Measurements from ENCODE around the gene CKS1B. TPM values are rescaled to one million over a fixed set of nuclear protein-coding genes. Genes with fewer than 3 reads are reported as not detected.

CKS1B gene
- total and polyA plus RNA-seq, 7 experiments from 2014 or later = 8.4 to 105 (median 10.9) TPM

DNA sequence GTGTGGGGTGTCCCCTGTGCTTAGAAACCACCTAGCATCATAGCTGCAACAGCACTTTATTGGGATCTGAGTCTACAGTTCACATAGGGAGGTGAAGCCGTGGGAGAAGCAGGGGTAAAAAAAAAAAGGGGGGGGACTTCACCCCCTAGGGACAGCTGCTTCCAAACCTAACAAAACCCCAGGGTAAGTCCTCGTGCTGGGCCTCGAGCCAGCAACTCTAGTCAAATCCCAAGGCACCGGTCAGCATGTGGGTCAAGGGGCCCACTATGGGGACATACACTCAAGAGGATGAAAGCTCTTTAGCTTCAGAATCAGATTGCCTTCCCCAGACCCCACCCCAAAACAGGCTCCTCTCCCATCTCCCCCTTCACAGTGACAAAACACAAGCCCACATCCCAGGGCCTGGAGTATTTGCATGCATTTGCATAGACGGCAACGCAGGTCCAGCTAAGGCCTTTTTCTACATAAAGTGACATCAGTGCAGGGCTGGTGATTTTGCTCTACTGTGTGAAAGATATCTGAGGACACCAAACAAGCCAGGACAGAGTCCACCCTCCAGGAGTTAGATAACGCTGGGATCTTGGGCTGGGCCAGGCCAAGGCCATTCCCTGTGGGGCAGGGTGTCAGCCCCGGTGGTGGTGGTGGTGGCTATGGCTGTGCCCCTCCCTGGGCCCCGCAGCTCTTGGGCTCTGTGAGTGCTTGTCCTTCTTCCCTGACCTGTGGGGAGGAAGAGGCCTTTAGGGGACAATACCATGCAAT, 29.9 kb upstream of the CKS1B start:
- ChIA-PET POLR2A (interaction anchor here (0.7 to 2.5 kb wide), 5 partner anchors 8 to 73 kb away, joined by 3 to 6 read pairs (median 6); partner anchors contain the start of genes PMVK and PYGO2), CTCF (interaction anchor here (0.7 to 2.3 kb wide), 11 partner anchors 8 to 385 kb away, joined by 3 to 18 read pairs (median 3); partner anchors contain the start of gene PMVK)
- DNase-seq (no peak), ATAC-seq (no peak)
- Histone ChIP-seq H3K36me3 (ENCODE audit: control insufficient read depth in 2 of 3, insufficient read depth in 3 of 3, low read length in 3 of 3) (peaks cover 11 to 50% (median 20%) of the 10 kb centered on the region in 3 experiments), H3K27me3 (ENCODE audit: control insufficient read depth in 2 of 2, insufficient read depth in 2 of 2, low read length in 2 of 2) (no peaks in the 10 kb centered on the region), H3K4me1 (ENCODE audit: control insufficient read depth in 2 of 2, insufficient read depth in 2 of 2, low read length in 2 of 2) (peaks cover 38 to 42% of the 10 kb centered on the region in 2 donors), H3K9me3 (ENCODE audit: control insufficient read depth in 2 of 3, low read length in 3 of 3) (no peaks in the 10 kb centered on the region), H3K4me3 (ENCODE audit: low read length) (no peak overlapping the region), H3K27ac (ENCODE audit: low read depth, low read length) (peak overlapping the region; percentile 65)
- Mint-ChIP-seq H3K36me3 (peaks cover 0 to 16% (median 10%) of the 10 kb centered on the region in 5 donors), H3K27me3 (no peaks in the 10 kb centered on the region), H3K4me3 (no peak overlapping the region), H3K4me1 (peaks cover 38 to 57% (median 50%) of the 10 kb centered on the region in 7 donors), H3K27ac (peak overlapping the region in 8 of 9 donors; percentile 63 to 95 (median 88)), H3K9me3 (peaks cover 0 to 3% (median 0%) of the 10 kb centered on the region in 11 donors)
- intact Hi-C loops (cut with micrococcal nuclease) = loop anchor here in 1 of 2 donors (1.0 kb wide), 1 partner anchor 385 kb away; no protein-coding TSS in a partner anchor

DNA sequence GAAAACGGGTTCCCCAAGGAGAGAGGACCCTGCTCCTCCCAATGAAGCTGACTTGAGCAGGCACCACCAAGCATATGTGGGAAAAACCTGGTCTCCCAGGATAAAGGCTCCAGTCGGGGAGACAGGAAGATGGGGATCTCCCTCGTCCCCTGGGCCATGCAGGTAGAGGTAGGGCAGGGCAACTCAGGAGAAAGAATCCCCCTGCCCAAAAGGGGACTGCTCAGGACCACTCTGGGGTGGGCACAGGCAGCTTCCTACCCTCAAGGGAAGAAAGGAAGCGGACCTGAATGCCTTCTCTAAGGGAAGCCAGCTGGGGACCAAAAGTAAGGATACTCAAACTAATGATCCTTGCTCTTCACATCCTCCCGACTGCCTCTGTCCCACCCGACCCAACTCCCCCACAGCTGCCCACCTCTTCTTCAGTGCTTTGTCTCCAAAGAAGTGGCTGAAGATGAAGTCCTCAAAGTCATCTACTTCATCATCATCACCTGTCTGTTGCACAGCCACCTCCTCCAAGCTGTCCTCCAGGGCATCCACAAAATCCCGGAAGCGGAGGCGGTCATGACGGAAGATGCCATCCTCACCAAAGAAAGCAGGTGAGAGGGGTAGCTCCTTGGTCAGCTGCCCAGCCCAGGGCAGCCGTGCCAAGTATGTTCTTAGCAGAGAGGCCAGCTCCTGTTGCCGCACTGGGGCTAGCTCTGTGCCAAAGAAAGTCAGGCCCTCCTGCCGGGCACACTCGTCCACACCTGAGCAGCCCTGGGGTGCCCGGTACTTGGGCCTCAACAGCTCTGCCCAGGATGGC, 29.1 kb upstream of the CKS1B start:
- Mint-ChIP-seq H3K27ac (peak overlapping the region in 3 of 9 donors; percentile 31 to 88 (median 41)), H3K4me1 (peaks cover 37 to 54% (median 45%) of the 10 kb centered on the region in 7 donors), H3K36me3 (peaks cover 0 to 18% (median 10%) of the 10 kb centered on the region in 5 donors), H3K4me3 (no peak overlapping the region), H3K27me3 (no peaks in the 10 kb centered on the region), H3K9me3 (peaks cover 0 to 3% (median 0%) of the 10 kb centered on the region in 11 donors)
- intact Hi-C loops (cut with micrococcal nuclease) = no loop called here
- H3K27ac ChIP-seq (ENCODE audit: low read depth, low read length) = peak overlapping the region; percentile 65
- H3K4me3 ChIP-seq (ENCODE audit: low read length) = no peak overlapping the region
- DNase-seq (no peak), ATAC-seq (no peak)
- POLR2A ChIA-PET = interaction anchor here (0.5 to 2.5 kb wide), 8 partner anchors 8 to 1010 kb away, joined by 3 to 8 read pairs (median 4); partner anchors contain the start of genes PMVK and PYGO2
- H3K27me3 ChIP-seq (ENCODE audit: control insufficient read depth in 2 of 2, insufficient read depth in 2 of 2, low read length in 2 of 2) = no peaks in the 10 kb centered on the region
- H3K9me3 ChIP-seq (ENCODE audit: control insufficient read depth in 2 of 3, low read length in 3 of 3) = no peaks in the 10 kb centered on the region
- H3K4me1 ChIP-seq (ENCODE audit: control insufficient read depth in 2 of 2, insufficient read depth in 2 of 2, low read length in 2 of 2) = peaks cover 38 to 39% of the 10 kb centered on the region in 2 donors
- peaks cover 11 to 52% (median 22%) of the 10 kb centered on the region in 3 experiments for H3K36me3 ChIP-seq (ENCODE audit: control insufficient read depth in 2 of 3, insufficient read depth in 3 of 3, low read length in 3 of 3)
- CTCF ChIA-PET = interaction anchor here (0.6 to 2.3 kb wide), 6 partner anchors 9 to 386 kb away, joined by 3 to 18 read pairs (median 3); partner anchors contain the start of gene PMVK

DNA sequence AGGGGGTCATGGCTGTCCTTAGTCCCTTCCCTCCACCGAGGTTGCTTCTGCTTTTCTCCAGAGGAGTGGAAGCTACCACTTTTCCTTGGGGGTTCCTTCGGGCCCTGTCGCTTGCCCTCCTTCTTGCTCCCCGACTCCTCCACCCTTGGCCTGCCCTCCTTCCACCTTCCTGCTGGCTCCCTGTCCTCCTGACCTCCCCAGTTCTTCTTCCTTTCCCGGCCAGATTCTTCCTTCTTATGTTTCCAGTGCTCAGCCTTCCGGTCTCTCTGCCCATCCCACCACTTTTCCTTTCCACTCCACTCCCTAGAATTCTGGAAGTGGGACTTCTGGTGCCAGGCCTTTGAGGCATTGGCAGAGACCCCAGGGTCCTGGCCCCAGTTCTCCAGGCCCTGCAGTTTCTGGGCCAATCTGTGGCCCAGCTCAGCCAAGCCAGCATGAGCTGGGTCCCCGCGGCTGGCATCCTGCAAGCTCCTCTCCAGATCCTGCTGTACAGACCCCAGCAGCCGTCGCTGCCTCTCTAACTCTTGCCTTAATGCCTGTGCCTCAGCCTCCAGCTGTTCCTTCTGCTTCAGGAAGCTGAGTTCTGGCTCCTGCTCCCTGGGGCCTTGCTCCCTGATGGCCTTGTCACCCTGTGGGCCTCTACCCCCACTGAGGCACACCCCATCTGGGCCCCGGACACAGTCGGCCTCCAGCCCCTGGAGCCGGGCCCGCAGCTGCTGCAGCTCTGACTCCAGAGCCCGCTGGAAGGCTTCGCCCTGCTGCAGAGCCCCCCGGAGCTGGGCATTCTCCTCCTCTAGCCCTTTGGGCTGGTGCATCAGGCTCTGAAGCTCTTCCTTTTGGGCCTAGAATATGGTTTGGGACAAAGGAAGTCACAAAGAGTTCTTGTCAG, 28.3 kb upstream of the CKS1B start:
- peaks cover 39 to 42% of the 10 kb centered on the region in 2 donors for H3K4me1 ChIP-seq (ENCODE audit: control insufficient read depth in 2 of 2, insufficient read depth in 2 of 2, low read length in 2 of 2)
- no peak overlapping the region for H3K4me3 ChIP-seq (ENCODE audit: low read length)
- no peaks in the 10 kb centered on the region for H3K27me3 Mint-ChIP-seq
- peaks cover 35 to 53% (median 45%) of the 10 kb centered on the region in 7 donors for H3K4me1 Mint-ChIP-seq
- peaks cover 0 to 3% (median 0%) of the 10 kb centered on the region in 11 donors for H3K9me3 Mint-ChIP-seq
- H3K27me3 ChIP-seq (ENCODE audit: control insufficient read depth in 2 of 2, insufficient read depth in 2 of 2, low read length in 2 of 2) = no peaks in the 10 kb centered on the region
- H3K27ac ChIP-seq (ENCODE audit: low read depth, low read length) = no peak overlapping the region
- H3K4me3 Mint-ChIP-seq = peak overlapping the region in 2 of 10 donors; percentile 20 to 25
- DNase-seq (no peak), ATAC-seq (no peak)
- intact Hi-C loops (cut with micrococcal nuclease) = no loop called here
- peaks cover 4 to 23% (median 15%) of the 10 kb centered on the region in 5 donors for H3K36me3 Mint-ChIP-seq
- peaks cover 19 to 61% (median 27%) of the 10 kb centered on the region in 3 experiments for H3K36me3 ChIP-seq (ENCODE audit: control insufficient read depth in 2 of 3, insufficient read depth in 3 of 3, low read length in 3 of 3)
- H3K9me3 ChIP-seq (ENCODE audit: control insufficient read depth in 2 of 3, low read length in 3 of 3) = no peaks in the 10 kb centered on the region
- POLR2A ChIA-PET = interaction anchor here (0.5 to 2.5 kb wide), 6 partner anchors 8 to 1009 kb away, joined by 3 to 8 read pairs (median 5); partner anchors contain the start of genes PMVK and PYGO2
- CTCF ChIA-PET = interaction anchor here (0.6 to 1.0 kb wide), 2 partner anchors 279 to 384 kb away, joined by 3 read pairs; no protein-coding TSS in a partner anchor
- H3K27ac Mint-ChIP-seq = peak overlapping the region in 5 of 9 donors; percentile 20 to 65 (median 41)

DNA sequence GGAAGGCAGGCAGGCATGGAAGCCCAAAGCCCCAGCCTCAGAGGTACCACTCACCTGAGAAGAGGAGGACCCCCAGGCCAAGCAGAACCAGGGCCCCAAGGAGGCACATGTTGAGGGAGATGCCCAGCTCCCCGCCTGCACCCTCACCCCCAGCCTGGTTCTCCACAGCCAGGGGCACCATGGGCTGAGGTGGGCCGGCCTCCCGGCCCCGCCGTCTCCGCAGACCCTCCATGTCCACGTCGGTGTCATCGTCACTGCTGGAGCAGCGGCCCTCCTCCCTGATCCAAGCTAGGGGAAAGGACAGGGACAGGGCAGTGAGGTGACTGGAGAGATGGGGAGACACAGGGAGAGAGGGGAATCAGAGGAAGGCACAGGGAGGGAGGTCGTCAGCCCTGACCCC, 26.4 kb upstream of the CKS1B start:
- Mint-ChIP-seq H3K9me3 (peaks cover 0 to 3% (median 0%) of the 10 kb centered on the region in 11 donors), H3K4me1 (peaks cover 42 to 53% (median 48%) of the 10 kb centered on the region in 7 donors), H3K36me3 (peaks cover 4 to 28% (median 15%) of the 10 kb centered on the region in 5 donors), H3K27ac (peak overlapping the region in 2 of 9 donors; percentile 28 to 75), H3K4me3 (no peak overlapping the region), H3K27me3 (no peaks in the 10 kb centered on the region)
- POLR2A ChIA-PET = interaction anchor here (1.2 to 2.5 kb wide), 4 partner anchors 8 to 52 kb away, joined by 3 to 7 read pairs (median 3); partner anchors contain the start of genes PBXIP1 and PMVK
- Histone ChIP-seq H3K36me3 (ENCODE audit: control insufficient read depth in 2 of 3, insufficient read depth in 3 of 3, low read length in 3 of 3) (peaks cover 20 to 66% (median 27%) of the 10 kb centered on the region in 3 experiments), H3K9me3 (ENCODE audit: control insufficient read depth in 2 of 3, low read length in 3 of 3) (no peaks in the 10 kb centered on the region), H3K27ac (ENCODE audit: low read depth, low read length) (peak overlapping the region; percentile 46), H3K4me1 (ENCODE audit: control insufficient read depth in 2 of 2, insufficient read depth in 2 of 2, low read length in 2 of 2) (peaks cover 40 to 41% of the 10 kb centered on the region in 2 donors), H3K27me3 (ENCODE audit: control insufficient read depth in 2 of 2, insufficient read depth in 2 of 2, low read length in 2 of 2) (no peaks in the 10 kb centered on the region), H3K4me3 (ENCODE audit: low read length) (no peak overlapping the region)
- intact Hi-C loops (cut with micrococcal nuclease) = no loop called here
- no peak for ATAC-seq
- CTCF ChIA-PET = interaction anchor here (0.6 to 9.3 kb wide), 3 partner anchors 12 to 94 kb away, joined by 5 to 101 read pairs (median 6); no protein-coding TSS in a partner anchor
- no peak for DNase-seq

DNA sequence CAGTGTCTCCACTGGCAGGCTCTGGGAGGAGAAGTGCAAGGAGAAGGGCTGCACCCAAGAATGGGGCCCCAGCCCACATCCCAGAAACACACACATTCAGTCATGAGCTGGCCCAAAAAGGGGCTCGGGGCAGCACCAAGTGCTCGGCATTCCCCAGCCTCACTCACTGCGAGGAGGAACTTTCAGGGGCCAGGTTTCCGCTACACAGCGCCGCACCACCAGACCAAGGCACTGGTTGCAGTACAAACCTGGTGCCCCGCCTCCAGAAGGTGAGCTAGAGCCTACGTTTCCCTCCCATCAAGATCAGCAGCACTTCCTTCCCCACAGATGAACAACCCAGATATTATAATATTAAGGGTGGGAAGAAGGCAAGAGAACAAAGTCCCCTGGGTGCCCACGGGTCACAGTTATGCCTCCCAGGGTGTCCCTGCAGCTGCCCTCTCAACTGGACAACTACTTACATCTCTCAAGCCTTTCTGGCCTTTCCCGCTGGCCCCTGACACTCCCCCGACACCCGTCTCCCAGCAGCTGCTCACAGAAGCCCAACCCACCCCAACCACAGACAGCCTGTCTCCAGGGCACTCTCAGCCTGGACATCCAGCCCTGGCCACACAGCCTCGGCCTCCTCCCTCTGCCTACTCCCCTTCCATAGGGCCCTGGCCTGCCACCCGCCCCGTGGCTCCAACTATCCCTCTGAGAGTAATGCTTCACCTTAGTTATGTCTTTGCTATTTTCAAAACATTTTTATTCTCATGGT, 22.4 kb upstream of the CKS1B start:
- Histone ChIP-seq H3K4me3 (ENCODE audit: low read length) (peak overlapping the region; percentile 92), H3K27ac (ENCODE audit: low read depth, low read length) (peak overlapping the region; percentile 96), H3K36me3 (ENCODE audit: control insufficient read depth in 2 of 3, insufficient read depth in 3 of 3, low read length in 3 of 3) (peaks cover 20 to 37% (median 24%) of the 10 kb centered on the region in 3 experiments), H3K27me3 (ENCODE audit: control insufficient read depth in 2 of 2, insufficient read depth in 2 of 2, low read length in 2 of 2) (no peaks in the 10 kb centered on the region), H3K9me3 (ENCODE audit: control insufficient read depth in 2 of 3, low read length in 3 of 3) (no peaks in the 10 kb centered on the region), H3K4me1 (ENCODE audit: control insufficient read depth in 2 of 2, insufficient read depth in 2 of 2, low read length in 2 of 2) (peaks cover 55 to 60% of the 10 kb centered on the region in 2 donors)
- ChIA-PET POLR2A (interaction anchor here (0.6 to 8.7 kb wide), 7 partner anchors 9 to 92 kb away, joined by 3 to 136 read pairs (median 8); partner anchors contain the start of genes CKS1B, FLAD1, PMVK and PYGO2), CTCF (interaction anchor here (0.6 to 9.3 kb wide), 7 partner anchors 10 to 282 kb away, joined by 3 to 101 read pairs (median 5); partner anchors contain the start of genes PMVK and PYGO2)
- intact Hi-C loops (cut with micrococcal nuclease) = loop anchor here in 1 of 2 donors (10.0 kb wide), 2 partner anchors 547 to 987 kb away; partner anchors contain the start of genes CREB3L4, IL6R and SLC39A1
- no peaks in the 10 kb centered on the region for H3K27me3 Mint-ChIP-seq
- ATAC-seq (peak; percentile 40), DNase-seq (peak in 7 of 9 donors; percentile 63 to 78 (median 72))
- H3K9me3 Mint-ChIP-seq = peaks cover 0 to 4% (median 0%) of the 10 kb centered on the region in 11 donors
- peak overlapping the region; percentile 92 to 99 (median 98) for H3K4me3 Mint-ChIP-seq
- peaks cover 4 to 34% (median 15%) of the 10 kb centered on the region in 5 donors for H3K36me3 Mint-ChIP-seq
- peak overlapping the region; percentile 97 to 100 (median 99) for H3K27ac Mint-ChIP-seq
- peaks cover 60 to 76% (median 70%) of the 10 kb centered on the region in 7 donors for H3K4me1 Mint-ChIP-seq

Data from naive thymus-derived CD4-positive, alpha-beta T cell (primary cell).